ENCODE results near the gene SLC25A25. TPM values are rescaled to one million over a fixed set of nuclear protein-coding genes. Genes with fewer than 3 reads are reported as not detected.
A peak's percentile ranks its signal among the peaks of the same experiment; 100 is the strongest.

SLC25A25 gene
- total RNA-seq, 1 experiment from 2014 or later: 29.3 TPM

- H3K27me3 ChIP-seq: no peaks in the 10 kb centered on the region
- no peaks in the 10 kb centered on the region for H3K9me3 ChIP-seq (replicated peaks)
- no peak overlapping the region for H3K27ac ChIP-seq
- peaks cover 8% of the 10 kb centered on the region for H3K4me1 ChIP-seq
- DNase-seq: no peak
- peaks cover 7% of the 10 kb centered on the region for H3K36me3 ChIP-seq
- no peak overlapping the region for H3K4me3 ChIP-seq
These were observed 47.4 kb downstream of the SLC25A25 start for GRCh38 chr9:128115187-128116103.

- DNase-seq: no peak
- Histone ChIP-seq H3K27me3 (no peaks in the 10 kb centered on the region), H3K36me3 (peaks cover 4% of the 10 kb centered on the region), H3K9me3 (replicated peaks) (no peaks in the 10 kb centered on the region), H3K4me3 (no peak overlapping the region), H3K27ac (no peak overlapping the region), H3K4me1 (peaks cover 8% of the 10 kb centered on the region)
These were observed 48.4 kb downstream of the SLC25A25 start for GRCh38 chr9:128116104-128117083.

- Histone ChIP-seq H3K27me3 (no peaks in the 10 kb centered on the region), H3K9me3 (replicated peaks) (no peaks in the 10 kb centered on the region), H3K27ac (no peak overlapping the region), H3K36me3 (peaks cover 8% of the 10 kb centered on the region), H3K4me3 (no peak overlapping the region), H3K4me1 (peaks cover 8% of the 10 kb centered on the region)
- peak; percentile 92 to 97 for DNase-seq
These were observed 49.8 kb downstream of the SLC25A25 start for GRCh38 chr9:128117613-128118471.

- Histone ChIP-seq H3K4me1 (peaks cover 8% of the 10 kb centered on the region), H3K36me3 (peaks cover 7% of the 10 kb centered on the region), H3K27me3 (no peaks in the 10 kb centered on the region), H3K27ac (no peak overlapping the region), H3K4me3 (no peak overlapping the region), H3K9me3 (replicated peaks) (no peaks in the 10 kb centered on the region)
- DNase-seq: no peak
These were observed 50.4 kb downstream of the SLC25A25 start for GRCh38 chr9:128118472-128118857.

GRCh38 chr9:128118971-128119665 is 51.1 kb downstream of the SLC25A25 start:
- Histone ChIP-seq H3K4me1 (peaks cover 8% of the 10 kb centered on the region), H3K4me3 (no peak overlapping the region), H3K36me3 (peaks cover 5% of the 10 kb centered on the region), H3K9me3 (replicated peaks) (no peaks in the 10 kb centered on the region), H3K27me3 (no peaks in the 10 kb centered on the region), H3K27ac (no peak overlapping the region)
- DNase-seq: peak; percentile 83 to 87

GRCh38 chr9:128120061-128120740 is 52.2 kb downstream of the SLC25A25 start:
- H3K4me3 ChIP-seq: no peak overlapping the region

GRCh38 chr9:128120741-128121465 is 52.9 kb downstream of the SLC25A25 start:
- Histone ChIP-seq H3K9me3 (replicated peaks) (no peaks in the 10 kb centered on the region), H3K4me3 (no peak overlapping the region), H3K27ac (no peak overlapping the region), H3K4me1 (peaks cover 8% of the 10 kb centered on the region), H3K27me3 (no peaks in the 10 kb centered on the region), H3K36me3 (peaks cover 13% of the 10 kb centered on the region)
- DNase-seq: no peak

More at GRCh38 chr9:128120061-128120740, 52.2 kb downstream of the SLC25A25 start:
- Histone ChIP-seq H3K4me1 (peaks cover 8% of the 10 kb centered on the region), H3K36me3 (peaks cover 13% of the 10 kb centered on the region), H3K27ac (no peak overlapping the region), H3K9me3 (replicated peaks) (no peaks in the 10 kb centered on the region), H3K27me3 (no peaks in the 10 kb centered on the region)
- no peak for DNase-seq

GRCh38 chr9:128121466-128121810 is 53.4 kb downstream of the SLC25A25 start:
- Histone ChIP-seq H3K4me1 (peaks cover 8% of the 10 kb centered on the region), H3K9me3 (replicated peaks) (no peaks in the 10 kb centered on the region), H3K36me3 (peaks cover 13% of the 10 kb centered on the region), H3K27ac (no peak overlapping the region), H3K4me3 (no peak overlapping the region), H3K27me3 (no peaks in the 10 kb centered on the region)
- DNase-seq: no peak

GRCh38 chr9:128121924-128122808 is 54.1 kb downstream of the SLC25A25 start:
- no peaks in the 10 kb centered on the region for H3K27me3 ChIP-seq
- no peak overlapping the region for H3K4me3 ChIP-seq
- H3K27ac ChIP-seq: no peak overlapping the region
- H3K36me3 ChIP-seq: peaks cover 13% of the 10 kb centered on the region
- no peak for DNase-seq
- H3K9me3 ChIP-seq (replicated peaks): no peaks in the 10 kb centered on the region
- peaks cover 8% of the 10 kb centered on the region for H3K4me1 ChIP-seq

- no peak overlapping the region for H3K4me3 ChIP-seq
- DNase-seq: no peak
- H3K36me3 ChIP-seq: peaks cover 13% of the 10 kb centered on the region
- H3K9me3 ChIP-seq (replicated peaks): no peaks in the 10 kb centered on the region
- no peaks in the 10 kb centered on the region for H3K27me3 ChIP-seq
- peaks cover 8% of the 10 kb centered on the region for H3K4me1 ChIP-seq
- H3K27ac ChIP-seq: no peak overlapping the region
These were observed 54.8 kb downstream of the SLC25A25 start for GRCh38 chr9:128122809-128123175.

- peaks cover 8% of the 10 kb centered on the region for H3K4me1 ChIP-seq
- H3K27ac ChIP-seq: no peak overlapping the region
- H3K4me3 ChIP-seq: no peak overlapping the region
- H3K36me3 ChIP-seq: peaks cover 13% of the 10 kb centered on the region
- no peaks in the 10 kb centered on the region for H3K27me3 ChIP-seq
- no peaks in the 10 kb centered on the region for H3K9me3 ChIP-seq (replicated peaks)
- DNase-seq: no peak
These were observed 55.5 kb downstream of the SLC25A25 start for GRCh38 chr9:128123451-128124080.

- Histone ChIP-seq H3K27ac (no peak overlapping the region), H3K27me3 (no peaks in the 10 kb centered on the region), H3K36me3 (peaks cover 13% of the 10 kb centered on the region), H3K9me3 (replicated peaks) (no peaks in the 10 kb centered on the region), H3K4me3 (no peak overlapping the region), H3K4me1 (peaks cover 3% of the 10 kb centered on the region; the same call in 1 of the 2 replicates)
- DNase-seq: no peak
These were observed 56.4 kb downstream of the SLC25A25 start for GRCh38 chr9:128124451-128124850.

Data from SJCRH30 (cell line).